NT2/D1 (cell line): Measurements from ENCODE around the gene OR51F1.
"Not testable (repeated sequence)": the region's sequence is repeated elsewhere in the genome, so short reads cannot be mapped to it uniquely, and the experiment has no call there.

Experiments
- DNase-seq: peaks from one replicate; pipeline ENCODE4 v3.0.0-alpha.2; 2011; ENCODE audit warnings: low read depth, low spot score
- H3K27me3 ChIP-seq: 2 replicates; pipeline ENCODE4 v1.6.0; 2011; ENCODE audit warnings: mild to moderate bottlenecking; ENCODE audit not compliant: insufficient read length, insufficient read depth
- H3K36me3 ChIP-seq: 2 replicates; pipeline ENCODE4 v1.6.1; 2011; ENCODE audit warnings: mild to moderate bottlenecking, low read length, mixed read lengths; ENCODE audit not compliant: insufficient read depth, insufficient read length
- H3K4me1 ChIP-seq: 2 replicates; pipeline ENCODE4 v1.5.1; 2011; ENCODE audit not compliant: insufficient read depth, insufficient read length
- H3K4me3 ChIP-seq: 2 replicates; pipeline ENCODE4 v1.5.1; 2011; ENCODE audit warnings: low read depth; ENCODE audit not compliant: insufficient read length
- H3K9ac ChIP-seq: 2 replicates; pipeline ENCODE4 v1.6.0; 2011; ENCODE audit warnings: low read depth; ENCODE audit not compliant: insufficient read length
- H3K9me3 ChIP-seq: 2 replicates; pipeline ENCODE4 v1.5.1; 2011; ENCODE audit warnings: mild to moderate bottlenecking, low read length; ENCODE audit not compliant: insufficient read depth
- SUZ12 ChIP-seq: IDR thresholded peaks from 2 replicates; pipeline ENCODE4 v1.6.1; 2011; ENCODE audit not compliant: insufficient read length, insufficient read depth; ENCODE audit errors: extremely low read depth
- YY1 ChIP-seq: IDR thresholded peaks from 2 replicates; pipeline ENCODE4 v1.6.1; 2011; ENCODE audit not compliant: insufficient read length, insufficient read depth
- ZNF274 ChIP-seq: IDR thresholded peaks from 2 replicates; pipeline ENCODE4 v1.6.1; 2011; ENCODE audit warnings: mild to moderate bottlenecking, low read depth, low read length

The OR51F1 gene, protein sequence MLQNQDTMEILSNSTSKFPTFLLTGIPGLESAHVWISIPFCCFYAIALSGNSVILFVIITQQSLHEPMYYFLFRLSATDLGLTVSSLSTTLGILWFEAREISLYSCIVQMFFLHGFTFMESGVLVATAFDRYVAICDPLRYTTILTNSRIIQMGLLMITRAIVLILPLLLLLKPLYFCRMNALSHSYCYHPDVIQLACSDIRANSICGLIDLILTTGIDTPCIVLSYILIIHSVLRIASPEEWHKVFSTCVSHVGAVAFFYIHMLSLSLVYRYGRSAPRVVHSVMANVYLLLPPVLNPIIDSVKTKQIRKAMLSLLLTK

GRCh38 chr11:4769838-4770237 is at the start of gene OR51F1:
OR51F1 (minus strand) TSS chr11:4769938; CDS start chr11:4769938, 0 bp downstream.
- TF ChIP-seq YY1 (no peak), SUZ12 (no peak), ZNF274 (no peak)
- no peak within 1 kb of the TSS for H3K9ac ChIP-seq
- no peak for DNase-seq
- H3K27me3 ChIP-seq: no peaks in the 10 kb centered on the region
- no peaks in the 10 kb centered on the region for H3K36me3 ChIP-seq
- no peaks in the 10 kb centered on the region for H3K9me3 ChIP-seq
- no peaks in the 10 kb centered on the region for H3K4me1 ChIP-seq
- H3K4me3 ChIP-seq: no peak within 1 kb of the TSS

DNA sequence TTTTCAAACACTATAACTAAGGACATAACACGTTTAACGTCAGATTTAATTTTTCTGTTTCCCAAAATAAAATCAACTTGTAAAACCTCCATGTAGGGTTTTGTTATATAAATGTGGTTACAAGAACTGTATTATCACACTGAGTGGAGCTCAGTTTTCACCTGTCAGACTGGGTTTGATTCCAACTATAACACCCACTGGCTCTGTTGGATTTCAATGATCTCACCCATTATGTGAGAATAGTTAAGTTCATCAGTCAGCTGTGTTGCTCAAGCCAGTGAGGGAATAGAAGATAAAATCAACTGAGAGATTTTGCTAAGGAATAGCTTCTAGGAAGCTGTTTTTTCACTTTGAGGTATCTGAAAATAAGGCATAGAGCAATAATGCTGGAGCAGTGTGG is 39.5 kb upstream of the OR51F1 start:
- DNase-seq: no peak
- Histone ChIP-seq H3K9ac (no peak overlapping the region), H3K27me3 (no peaks in the 10 kb centered on the region), H3K4me1 (no peaks in the 10 kb centered on the region), H3K9me3 (no peaks in the 10 kb centered on the region), H3K36me3 (no peaks in the 10 kb centered on the region), H3K4me3 (no peak overlapping the region)
- TF ChIP-seq YY1 (no peak), ZNF274 (no peak), SUZ12 (no peak)

DNA sequence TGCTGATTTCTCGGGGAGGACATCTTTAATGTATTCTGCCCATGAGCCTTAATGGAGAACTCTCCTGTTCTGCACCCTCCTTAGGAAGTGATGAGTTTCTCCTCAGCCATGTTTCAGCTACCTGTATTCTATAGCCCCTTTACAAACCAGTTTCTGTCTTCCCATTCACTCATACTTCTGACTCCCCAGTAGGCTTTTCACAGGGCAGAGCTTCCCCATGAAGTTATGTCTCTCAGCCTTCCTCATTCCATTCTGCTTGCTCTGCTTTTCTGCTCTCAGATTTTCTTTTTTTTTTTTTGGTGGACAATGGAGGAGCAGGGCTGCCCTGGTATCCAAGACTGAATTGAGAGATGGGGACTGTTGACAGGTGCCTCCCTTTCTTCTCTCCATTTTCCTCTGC is 38.7 kb upstream of the OR51F1 start:
- no peak overlapping the region for H3K4me3 ChIP-seq
- H3K27me3 ChIP-seq: no peaks in the 10 kb centered on the region
- no peak for TF ChIP-seq SUZ12
- TF ChIP-seq YY1: no peak
- TF ChIP-seq ZNF274: no peak
- no peaks in the 10 kb centered on the region for H3K4me1 ChIP-seq
- DNase-seq: no peak
- no peak overlapping the region for H3K9ac ChIP-seq
- no peaks in the 10 kb centered on the region for H3K36me3 ChIP-seq
- H3K9me3 ChIP-seq: no peaks in the 10 kb centered on the region

DNA sequence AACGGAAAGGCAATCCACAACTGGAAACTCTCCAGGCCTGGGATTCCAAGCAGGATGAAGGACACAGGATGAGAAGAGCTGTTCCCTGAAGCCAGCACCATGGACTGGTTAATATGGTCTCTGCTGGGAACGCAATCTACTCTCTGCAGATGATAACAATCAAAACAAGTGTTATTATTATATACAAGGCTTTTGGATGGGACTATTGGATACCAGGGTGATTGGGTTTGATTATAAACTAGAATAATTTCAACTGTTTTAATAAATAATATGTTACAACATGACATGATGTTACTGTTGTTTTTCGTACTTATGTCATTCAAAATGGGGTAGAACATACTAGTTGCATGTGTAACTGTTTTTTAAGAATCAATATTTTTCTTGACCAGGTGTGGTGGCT is 34.5 kb upstream of the OR51F1 start, which contains the start of gene OR52R1:
TSS of gene OR52R1 (minus strand) at position 101 of the 400 bp plus-strand sequence. CDS start at position 101, 0 bp downstream.
- no peak within 1 kb of the TSS for H3K9ac ChIP-seq
- TF ChIP-seq ZNF274: no peak
- no peak for TF ChIP-seq YY1
- TF ChIP-seq SUZ12: no peak
- no peak within 1 kb of the TSS for H3K4me3 ChIP-seq
- no peaks in the 10 kb centered on the region for H3K9me3 ChIP-seq
- no peaks in the 10 kb centered on the region for H3K4me1 ChIP-seq
- DNase-seq: no peak
- H3K36me3 ChIP-seq: no peaks in the 10 kb centered on the region
- H3K27me3 ChIP-seq: no peaks in the 10 kb centered on the region

DNA sequence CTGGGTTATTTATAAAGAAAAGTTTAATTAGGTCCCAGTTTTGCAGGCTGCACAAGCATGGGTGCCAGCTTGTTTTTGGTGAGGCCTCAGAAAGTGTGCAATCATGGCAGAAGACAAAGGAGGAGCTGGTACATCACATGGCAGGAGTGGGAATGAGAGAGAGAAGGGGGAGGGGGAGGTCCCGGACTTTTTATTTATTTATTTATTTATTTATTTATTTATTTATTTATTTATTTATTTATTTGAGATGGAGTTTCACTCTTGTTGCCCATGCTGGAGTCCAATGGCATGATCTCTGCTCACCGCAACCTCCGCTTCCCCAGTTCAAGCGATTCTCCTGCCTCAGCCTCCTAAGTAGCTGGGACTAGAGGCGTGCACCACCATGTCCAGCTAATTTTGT is 31.6 kb upstream of the OR51F1 start:
- H3K36me3 ChIP-seq, DNase-seq, H3K4me1 ChIP-seq, H3K9me3 ChIP-seq, H3K4me3 ChIP-seq, H3K27me3 ChIP-seq, H3K9ac ChIP-seq: not testable (repeated sequence)

DNA sequence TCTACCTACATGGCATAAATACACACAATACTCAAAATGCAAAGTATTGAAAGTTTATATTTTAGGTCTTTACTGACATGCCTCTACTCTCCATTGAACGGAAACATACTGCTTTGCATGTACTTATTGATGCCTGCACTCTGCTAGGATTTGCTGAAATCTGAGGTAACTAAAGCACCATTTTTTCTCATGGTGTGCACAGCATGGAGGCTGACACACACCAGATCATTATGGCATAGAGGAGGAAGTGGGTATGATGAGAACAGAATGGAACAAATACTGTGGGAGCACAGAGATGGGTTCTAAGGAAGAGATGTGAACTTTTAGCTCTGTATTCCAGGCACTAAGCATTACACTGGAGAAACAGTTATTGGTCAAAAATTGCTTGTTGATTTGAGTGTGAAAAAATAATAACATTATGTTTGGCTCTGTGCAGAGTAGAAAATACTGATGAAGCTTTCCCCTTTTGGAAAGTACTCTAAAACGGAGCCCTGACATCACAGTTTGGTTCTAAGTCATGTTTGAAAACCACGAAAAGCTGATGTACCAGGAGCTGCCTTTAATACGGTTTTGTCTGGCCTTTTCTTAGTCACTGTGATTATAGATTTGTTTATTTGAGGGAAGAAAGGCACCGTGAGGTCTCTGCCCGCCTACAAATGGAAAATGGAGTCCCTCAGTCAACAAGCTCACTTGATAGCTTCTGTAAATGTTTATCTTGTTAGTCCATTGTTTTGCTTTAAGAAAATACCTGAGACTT is 28.9 kb upstream of the OR51F1 start:
- H3K9me3 ChIP-seq: no peaks in the 10 kb centered on the region
- H3K4me1 ChIP-seq: no peaks in the 10 kb centered on the region
- DNase-seq: no peak
- no peak overlapping the region for H3K4me3 ChIP-seq
- no peaks in the 10 kb centered on the region for H3K27me3 ChIP-seq
- no peak overlapping the region for H3K9ac ChIP-seq
- no peaks in the 10 kb centered on the region for H3K36me3 ChIP-seq
- no peak for TF ChIP-seq YY1
- no peak for TF ChIP-seq SUZ12
- no peak for TF ChIP-seq ZNF274

GRCh38 chr11:4797206-4797605 is 27.5 kb upstream of the OR51F1 start:
- Histone ChIP-seq H3K4me3 (no peak overlapping the region), H3K9me3 (no peaks in the 10 kb centered on the region), H3K27me3 (no peaks in the 10 kb centered on the region), H3K36me3 (no peaks in the 10 kb centered on the region), H3K4me1 (no peaks in the 10 kb centered on the region), H3K9ac (no peak overlapping the region)
- TF ChIP-seq YY1: no peak
- TF ChIP-seq ZNF274: no peak
- no peak for TF ChIP-seq SUZ12
- DNase-seq: no peak
